BLaER1 (cell line): ENCODE results near the gene EPHA6.

Experiments
- H3K27ac ChIP-seq: shearing (Covaris generic); formaldehyde crosslinking; 2 replicates; pipeline ENCODE4 v1.8.1; 2022
- H3K27me3 ChIP-seq: shearing (Covaris generic); formaldehyde crosslinking; 2 replicates; pipeline ENCODE4 v1.8.1; 2022
- H3K36me3 ChIP-seq: shearing (Covaris generic); formaldehyde crosslinking; 2 replicates; pipeline ENCODE4 v1.8.1; 2022
- H3K4me1 ChIP-seq: shearing (Covaris generic); formaldehyde crosslinking; 2 replicates; pipeline ENCODE4 v1.8.1; 2022
- H3K4me2 ChIP-seq: shearing (Covaris generic); formaldehyde crosslinking; 2 replicates; pipeline ENCODE4 v1.8.1; 2022
- H3K4me3 ChIP-seq: shearing (Covaris generic); formaldehyde crosslinking; 2 replicates; pipeline ENCODE4 v1.8.1; 2022
- H3K9ac ChIP-seq: shearing (Covaris generic); formaldehyde crosslinking; 2 replicates; pipeline ENCODE4 v1.8.1; 2022
- H3K9me3 ChIP-seq: shearing (Covaris generic); formaldehyde crosslinking; 2 replicates; pipeline ENCODE4 v1.8.1; 2022
- H4K20me1 ChIP-seq: shearing (Covaris generic); formaldehyde crosslinking; 2 replicates; pipeline ENCODE4 v1.8.1; 2022
- Cebpa-rat ChIP-seq: shearing (Covaris generic); IDR thresholded peaks from 2 replicates; pipeline ENCODE4 v1.8.1; 2022

The EPHA6 gene

GRCh38 chr3:97694876-97695275 is 880.5 kb downstream of the EPHA6 start:
- no peaks in the 10 kb centered on the region for H3K9me3 ChIP-seq
- TF ChIP-seq Cebpa-rat: no peak
- no peaks in the 10 kb centered on the region for H3K36me3 ChIP-seq

DNA sequence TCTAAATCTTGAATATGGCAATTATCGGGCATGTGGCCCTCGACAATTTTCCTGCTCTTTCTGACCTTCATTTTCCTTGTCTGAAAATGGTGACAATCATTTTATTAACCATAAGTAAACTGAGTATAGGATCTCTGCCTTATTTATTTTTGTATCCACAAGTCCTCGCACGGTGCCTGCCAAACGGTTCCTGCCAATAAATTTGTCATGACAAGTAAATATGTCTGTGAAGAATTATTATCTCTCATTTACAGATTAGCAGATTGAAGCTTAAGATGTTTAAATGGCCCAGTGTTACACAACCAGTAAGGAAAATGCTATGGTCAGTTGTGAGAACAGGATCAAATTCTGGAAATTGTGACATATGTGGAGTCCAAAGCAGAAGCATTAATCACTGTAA is 884.3 kb downstream of the EPHA6 start:
- no peaks in the 10 kb centered on the region for H3K27me3 ChIP-seq
- H3K4me1 ChIP-seq: peaks cover 14% of the 10 kb centered on the region
- H3K4me2 ChIP-seq: no peak overlapping the region
- no peaks in the 10 kb centered on the region for H3K9me3 ChIP-seq
- no peaks in the 10 kb centered on the region for H4K20me1 ChIP-seq
- no peak overlapping the region for H3K9ac ChIP-seq
- H3K27ac ChIP-seq: no peak overlapping the region
- H3K4me3 ChIP-seq: no peak overlapping the region
- H3K36me3 ChIP-seq: no peaks in the 10 kb centered on the region
- no peak for TF ChIP-seq Cebpa-rat

More at GRCh38 chr3:97694876-97695275, 880.5 kb downstream of the EPHA6 start:
- Histone ChIP-seq H3K9ac (no peak overlapping the region), H3K27ac (no peak overlapping the region), H3K4me2 (no peak overlapping the region), H3K4me3 (no peak overlapping the region), H3K4me1 (peaks cover 13% of the 10 kb centered on the region), H4K20me1 (no peaks in the 10 kb centered on the region), H3K27me3 (no peaks in the 10 kb centered on the region)

DNA sequence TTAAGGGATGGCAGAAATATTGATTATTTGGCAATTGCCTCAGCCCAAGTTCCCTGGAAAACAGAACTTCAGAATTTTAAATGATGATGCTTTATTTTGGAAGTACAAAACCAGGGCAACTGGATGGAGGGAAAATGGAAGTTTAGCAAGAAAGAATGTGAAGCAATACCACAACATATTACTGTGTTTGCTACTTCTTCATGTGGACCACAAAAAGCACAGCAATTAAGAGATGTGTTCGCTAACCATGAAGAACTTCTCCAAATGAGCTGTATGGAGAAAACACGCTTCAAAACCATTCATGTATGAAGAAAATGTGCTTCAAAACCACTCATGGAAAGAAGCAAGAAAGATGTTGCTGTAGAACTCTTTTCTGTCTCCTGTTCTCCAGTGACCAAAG is 885.5 kb downstream of the EPHA6 start:
- H3K4me1 ChIP-seq: peaks cover 14% of the 10 kb centered on the region
- no peak overlapping the region for H3K4me3 ChIP-seq
- no peaks in the 10 kb centered on the region for H3K27me3 ChIP-seq
- no peaks in the 10 kb centered on the region for H3K36me3 ChIP-seq
- H3K4me2 ChIP-seq: peak overlapping the region; percentile 16; the same call in 1 of the 2 replicates
- no peaks in the 10 kb centered on the region for H3K9me3 ChIP-seq
- no peaks in the 10 kb centered on the region for H4K20me1 ChIP-seq
- H3K9ac ChIP-seq: no peak overlapping the region
- peak; percentile 24; the same call in 1 of the 2 replicates for TF ChIP-seq Cebpa-rat
- H3K27ac ChIP-seq: no peak overlapping the region

DNA sequence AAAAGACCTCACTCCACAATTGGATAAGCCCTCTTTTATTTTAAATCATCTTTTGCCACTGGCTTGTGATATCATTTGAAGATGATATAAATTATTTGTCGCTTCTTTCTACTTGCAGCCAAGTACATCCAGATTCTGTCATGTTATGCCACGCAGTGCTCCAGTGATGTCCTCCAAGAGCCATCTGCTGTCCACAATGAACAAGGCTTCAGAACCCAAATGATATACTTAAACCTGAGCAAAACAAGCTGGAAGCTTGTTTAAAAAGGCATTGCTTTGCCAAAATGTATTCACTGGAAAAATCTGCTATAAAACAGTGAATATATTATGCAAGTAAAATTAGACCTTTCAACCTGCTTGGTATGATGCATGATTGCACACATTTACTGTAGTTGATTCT is 891.4 kb downstream of the EPHA6 start:
- no peaks in the 10 kb centered on the region for H3K27me3 ChIP-seq
- peaks cover 22% of the 10 kb centered on the region for H3K9me3 ChIP-seq
- H3K27ac ChIP-seq: no peak overlapping the region
- H3K4me1 ChIP-seq: peaks cover 7% of the 10 kb centered on the region; the same call in 1 of the 2 replicates
- no peak overlapping the region for H3K4me3 ChIP-seq
- no peak for TF ChIP-seq Cebpa-rat
- H3K36me3 ChIP-seq: no peaks in the 10 kb centered on the region
- no peaks in the 10 kb centered on the region for H4K20me1 ChIP-seq
- no peak overlapping the region for H3K4me2 ChIP-seq
- no peak overlapping the region for H3K9ac ChIP-seq

DNA sequence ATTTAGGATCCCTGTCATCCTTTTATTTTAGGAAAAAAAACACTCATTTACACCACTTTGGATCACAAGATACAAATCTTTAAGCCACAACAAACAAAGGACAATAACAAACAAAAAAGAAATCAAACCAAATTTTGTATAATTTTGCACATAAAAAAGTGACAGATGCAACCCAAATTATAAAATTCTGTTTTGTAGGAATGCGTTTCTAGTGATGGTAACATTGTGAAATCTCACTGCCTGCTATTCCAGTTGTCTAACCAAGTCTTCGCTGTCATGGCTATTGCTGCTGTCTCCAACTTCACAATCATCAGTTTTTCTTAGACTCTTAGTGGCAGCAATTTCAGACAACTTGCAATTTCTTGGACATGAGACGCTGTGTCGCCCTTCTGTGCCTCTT is 891.8 kb downstream of the EPHA6 start:
- no peak for TF ChIP-seq Cebpa-rat
- Histone ChIP-seq H3K4me1 (peaks cover 7% of the 10 kb centered on the region; the same call in 1 of the 2 replicates), H3K27me3 (no peaks in the 10 kb centered on the region), H3K4me2 (no peak overlapping the region), H3K9ac (no peak overlapping the region), H3K27ac (no peak overlapping the region), H3K4me3 (no peak overlapping the region), H3K36me3 (no peaks in the 10 kb centered on the region), H3K9me3 (peaks cover 27% of the 10 kb centered on the region), H4K20me1 (no peaks in the 10 kb centered on the region)

- no peak overlapping the region for H3K4me3 ChIP-seq
- no peak overlapping the region for H3K27ac ChIP-seq
- no peaks in the 10 kb centered on the region for H3K36me3 ChIP-seq
- no peak overlapping the region for H3K9ac ChIP-seq
- H4K20me1 ChIP-seq: no peaks in the 10 kb centered on the region
- TF ChIP-seq Cebpa-rat: no peak
- peaks cover 26% of the 10 kb centered on the region for H3K4me1 ChIP-seq
- H3K4me2 ChIP-seq: no peak overlapping the region
- peaks cover 31% of the 10 kb centered on the region for H3K9me3 ChIP-seq
- H3K27me3 ChIP-seq: no peaks in the 10 kb centered on the region
These were observed 897.3 kb downstream of the EPHA6 start for GRCh38 chr3:97711654-97712053.

DNA sequence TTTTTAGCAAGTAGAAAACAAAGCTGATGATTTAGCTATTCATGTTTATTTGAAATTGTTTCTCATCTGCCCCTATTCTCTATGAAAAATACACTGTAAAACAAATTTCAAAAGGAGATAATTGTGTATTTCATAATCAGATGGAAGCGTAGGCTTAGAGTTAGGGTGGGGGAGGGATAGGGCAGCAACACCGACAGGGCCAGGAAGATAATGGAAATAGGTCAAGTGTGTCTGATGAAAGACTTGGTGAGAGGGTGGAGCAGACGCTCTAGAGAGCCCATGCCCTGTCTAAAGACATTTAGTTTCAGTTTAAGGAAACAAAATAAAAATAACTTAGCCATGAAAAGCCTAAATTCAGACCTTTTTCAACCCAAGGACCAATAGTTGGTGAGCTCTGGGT is 898.5 kb downstream of the EPHA6 start:
- H3K4me2 ChIP-seq: peak overlapping the region; percentile 62
- peak overlapping the region; percentile 47; the same call in 1 of the 2 replicates for H3K27ac ChIP-seq
- no peak overlapping the region for H3K9ac ChIP-seq
- peaks cover 31% of the 10 kb centered on the region for H3K9me3 ChIP-seq
- H3K36me3 ChIP-seq: no peaks in the 10 kb centered on the region
- TF ChIP-seq Cebpa-rat: no peak
- H3K4me3 ChIP-seq: no peak overlapping the region
- H4K20me1 ChIP-seq: no peaks in the 10 kb centered on the region
- H3K4me1 ChIP-seq: peaks cover 26% of the 10 kb centered on the region
- H3K27me3 ChIP-seq: no peaks in the 10 kb centered on the region

- Histone ChIP-seq H3K36me3 (no peaks in the 10 kb centered on the region), H3K9me3 (peaks cover 24% of the 10 kb centered on the region), H3K27me3 (no peaks in the 10 kb centered on the region), H3K9ac (no peak overlapping the region), H3K27ac (no peak overlapping the region), H4K20me1 (no peaks in the 10 kb centered on the region), H3K4me2 (peak overlapping the region; percentile 62), H3K4me3 (no peak overlapping the region), H3K4me1 (peaks cover 26% of the 10 kb centered on the region)
- TF ChIP-seq Cebpa-rat: no peak
These were observed 899.2 kb downstream of the EPHA6 start for GRCh38 chr3:97713634-97714033.

DNA sequence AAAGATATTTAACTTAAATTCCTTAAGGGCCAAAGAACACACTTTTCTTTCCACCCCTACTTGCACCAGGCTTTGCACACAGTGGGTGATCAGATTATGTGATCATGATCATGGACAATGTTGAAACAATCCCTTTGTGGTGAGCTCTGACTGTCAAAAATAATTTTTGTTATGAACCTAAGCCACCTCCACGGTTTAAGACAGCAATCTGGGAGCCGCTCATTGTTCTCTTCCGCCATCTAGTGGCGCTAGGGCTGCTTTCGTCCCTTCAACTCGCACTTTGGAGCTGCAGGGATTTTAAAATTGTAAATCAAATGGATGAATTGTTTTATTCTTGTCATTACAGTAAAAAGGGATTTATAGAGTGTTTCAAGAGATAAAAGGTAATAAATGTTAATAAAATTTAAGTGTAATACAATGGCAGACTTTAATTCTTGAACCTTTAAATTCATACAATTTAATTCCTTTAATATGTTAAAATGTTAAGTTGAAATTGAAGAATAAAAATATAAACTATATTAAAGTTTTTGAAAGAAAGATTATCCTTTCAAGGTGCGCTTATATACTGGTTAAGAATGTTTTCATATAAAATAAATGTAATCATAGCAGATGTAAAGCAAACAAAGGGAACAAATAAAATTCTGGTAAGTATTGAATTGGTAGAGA is 904.9 kb downstream of the EPHA6 start:
- TF ChIP-seq Cebpa-rat: no peak
- Histone ChIP-seq H3K4me2 (no peak overlapping the region), H3K36me3 (no peaks in the 10 kb centered on the region), H3K27me3 (no peaks in the 10 kb centered on the region), H3K4me3 (no peak overlapping the region), H3K9ac (no peak overlapping the region), H3K4me1 (no peaks in the 10 kb centered on the region), H4K20me1 (no peaks in the 10 kb centered on the region), H3K27ac (no peak overlapping the region), H3K9me3 (no peaks in the 10 kb centered on the region)

GRCh38 chr3:97720417-97720816 is 906.0 kb downstream of the EPHA6 start:
- Histone ChIP-seq H3K9me3 (no peaks in the 10 kb centered on the region), H3K36me3 (no peaks in the 10 kb centered on the region), H3K27me3 (no peaks in the 10 kb centered on the region), H3K4me3 (no peak overlapping the region), H3K4me1 (no peaks in the 10 kb centered on the region), H3K9ac (no peak overlapping the region), H3K4me2 (no peak overlapping the region), H4K20me1 (no peaks in the 10 kb centered on the region), H3K27ac (no peak overlapping the region)
- TF ChIP-seq Cebpa-rat: no peak

DNA sequence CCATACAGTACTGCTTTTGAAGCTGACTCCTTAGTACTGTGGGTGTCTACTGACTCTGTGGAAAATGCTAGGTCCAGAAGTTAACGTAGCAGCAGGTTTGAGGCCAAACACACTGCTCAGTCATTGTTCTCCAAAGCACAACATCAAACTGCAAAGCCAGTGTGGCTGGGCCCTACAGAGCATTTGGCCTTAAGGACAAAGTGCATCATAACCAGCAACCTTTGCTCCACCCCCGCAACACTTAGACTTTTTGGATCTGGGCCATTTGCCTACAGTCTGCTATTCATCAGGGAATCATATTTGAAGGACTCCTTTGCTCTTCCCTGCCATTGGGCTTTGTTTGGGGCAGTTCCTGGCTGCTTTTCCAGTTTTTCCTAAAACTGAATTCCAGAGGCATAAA is 907.1 kb downstream of the EPHA6 start:
- H3K27me3 ChIP-seq: no peaks in the 10 kb centered on the region
- no peaks in the 10 kb centered on the region for H3K4me1 ChIP-seq
- no peaks in the 10 kb centered on the region for H3K36me3 ChIP-seq
- TF ChIP-seq Cebpa-rat: no peak
- H4K20me1 ChIP-seq: no peaks in the 10 kb centered on the region
- no peak overlapping the region for H3K4me3 ChIP-seq
- no peak overlapping the region for H3K4me2 ChIP-seq
- H3K9ac ChIP-seq: no peak overlapping the region
- H3K27ac ChIP-seq: no peak overlapping the region
- no peaks in the 10 kb centered on the region for H3K9me3 ChIP-seq
